Measurements from ENCODE around the gene SKA1.
"Not testable (repeated sequence)": the region's sequence is repeated elsewhere in the genome, so short reads cannot be mapped to it uniquely, and the experiment has no call there.

DNA sequence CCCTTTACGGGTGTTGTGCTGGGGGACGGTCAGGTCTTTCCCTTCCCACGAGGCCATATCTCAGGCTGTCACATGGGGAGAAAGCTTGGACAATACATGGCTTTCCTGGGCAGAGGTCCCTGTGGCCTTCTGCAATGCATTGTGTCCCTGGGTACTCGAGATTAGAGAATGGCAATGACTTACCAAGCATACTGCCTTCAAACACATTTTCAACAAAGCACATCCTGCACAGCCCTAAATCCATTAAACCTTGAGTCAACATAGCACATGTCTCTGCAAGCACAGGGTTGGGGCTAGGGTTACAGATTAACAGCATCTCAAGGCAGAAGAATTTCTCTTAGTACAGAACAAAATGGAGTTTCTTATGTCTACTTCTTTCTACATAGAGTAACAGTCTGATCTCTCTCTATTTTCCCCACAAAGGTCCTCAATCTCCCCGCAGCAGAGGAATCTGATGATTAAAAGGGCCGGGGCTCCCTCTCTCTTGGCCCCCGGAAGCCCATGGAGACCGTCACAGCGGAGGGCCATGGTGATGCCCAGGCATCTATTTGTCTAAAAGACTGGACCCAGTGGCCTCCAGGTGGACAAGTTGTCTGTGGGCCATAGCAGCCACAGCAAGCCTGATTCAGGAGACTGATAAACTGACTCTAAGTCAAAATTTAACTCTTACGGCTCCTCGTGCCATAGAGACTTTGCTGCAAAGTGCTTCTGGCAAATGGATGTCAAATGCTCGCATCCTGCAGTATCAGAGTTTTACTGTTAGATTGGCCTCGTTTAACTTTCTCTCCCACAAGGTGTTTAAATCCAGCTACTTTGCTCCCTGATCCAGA lies 30.1 kb downstream of the SKA1 start:
- TF ChIP-seq, protein P1, sequence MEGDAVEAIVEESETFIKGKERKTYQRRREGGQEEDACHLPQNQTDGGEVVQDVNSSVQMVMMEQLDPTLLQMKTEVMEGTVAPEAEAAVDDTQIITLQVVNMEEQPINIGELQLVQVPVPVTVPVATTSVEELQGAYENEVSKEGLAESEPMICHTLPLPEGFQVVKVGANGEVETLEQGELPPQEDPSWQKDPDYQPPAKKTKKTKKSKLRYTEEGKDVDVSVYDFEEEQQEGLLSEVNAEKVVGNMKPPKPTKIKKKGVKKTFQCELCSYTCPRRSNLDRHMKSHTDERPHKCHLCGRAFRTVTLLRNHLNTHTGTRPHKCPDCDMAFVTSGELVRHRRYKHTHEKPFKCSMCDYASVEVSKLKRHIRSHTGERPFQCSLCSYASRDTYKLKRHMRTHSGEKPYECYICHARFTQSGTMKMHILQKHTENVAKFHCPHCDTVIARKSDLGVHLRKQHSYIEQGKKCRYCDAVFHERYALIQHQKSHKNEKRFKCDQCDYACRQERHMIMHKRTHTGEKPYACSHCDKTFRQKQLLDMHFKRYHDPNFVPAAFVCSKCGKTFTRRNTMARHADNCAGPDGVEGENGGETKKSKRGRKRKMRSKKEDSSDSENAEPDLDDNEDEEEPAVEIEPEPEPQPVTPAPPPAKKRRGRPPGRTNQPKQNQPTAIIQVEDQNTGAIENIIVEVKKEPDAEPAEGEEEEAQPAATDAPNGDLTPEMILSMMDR (IDR thresholded peaks at IDR 0.05 in 8 of 11, conservative IDR thresholded peaks at IDR 0.05 in 3 of 11): not testable (repeated sequence)
- TF ChIP-seq POLR2AphosphoS5 (IDR thresholded peaks at IDR 0.05): not testable (repeated sequence)

Measured in spleen (tissue), 7 donors.